HG03439 (cell line): ENCODE data around the gene SPART.
"Not testable (repeated sequence)": the region's sequence is repeated elsewhere in the genome, so short reads cannot be mapped to it uniquely, and the experiment has no call there.

Experiments used
- ATAC-seq: cut with Tn5 transposase; IDR thresholded peaks from one replicate; pipeline ENCODE4 v1.9.1; 2021; ENCODE audit warnings: mild to moderate bottlenecking, moderate library complexity; ENCODE audit not compliant: unreplicated experiment

Gene SPART

GRCh38 chr13:36355632-36356031, 9.4 kb upstream of the SPART start:
- no peak for ATAC-seq

- no peak for ATAC-seq
These were observed 8.8 kb upstream of the SPART start for GRCh38 chr13:36354842-36355623.

GRCh38 chr13:36353001-36353400, 6.8 kb upstream of the SPART start:
- no peak for ATAC-seq

- no peak for ATAC-seq
These were observed 6.2 kb upstream of the SPART start for GRCh38 chr13:36352350-36352749.

GRCh38 chr13:36347531-36348210, 1.5 kb upstream of the SPART start:
- no peak for ATAC-seq

- peak; percentile 28 for ATAC-seq
These were observed 564 bp downstream of the SPART start for GRCh38 chr13:36345438-36346221.

- ATAC-seq = no peak
These were observed 1.2 kb downstream of the SPART start for GRCh38 chr13:36344886-36345437.

GRCh38 chr13:36344173-36344572, 2.0 kb downstream of the SPART start:
- no peak for ATAC-seq

GRCh38 chr13:36343766-36344165, 2.4 kb downstream of the SPART start:
- no peak for ATAC-seq

GRCh38 chr13:36342715-36343114, 3.5 kb downstream of the SPART start:
- no peak for ATAC-seq

GRCh38 chr13:36341718-36342117, 4.5 kb downstream of the SPART start:
- ATAC-seq = no peak

- ATAC-seq = no peak
These were observed 6.5 kb downstream of the SPART start for GRCh38 chr13:36339600-36340155.

- ATAC-seq = no peak
These were observed 8.1 kb downstream of the SPART start for GRCh38 chr13:36337938-36338641.

GRCh38 chr13:36332986-36333385, 13.2 kb downstream of the SPART start:
- ATAC-seq = no peak

GRCh38 chr13:36332255-36332654, 13.9 kb downstream of the SPART start:
- not testable (repeated sequence) for ATAC-seq

GRCh38 chr13:36331280-36331679, 14.9 kb downstream of the SPART start:
- no peak for ATAC-seq

- no peak for ATAC-seq
These were observed 16.8 kb downstream of the SPART start for GRCh38 chr13:36329361-36329760.

- ATAC-seq = no peak
These were observed 17.4 kb downstream of the SPART start for GRCh38 chr13:36328821-36329220.

- no peak for ATAC-seq
These were observed 20.3 kb downstream of the SPART start for GRCh38 chr13:36325912-36326311.

- not testable (repeated sequence) for ATAC-seq
These were observed 21.3 kb downstream of the SPART start for GRCh38 chr13:36324881-36325280.
